Ureter (tissue), 1 donor: ENCODE results near the gene ZNF697. TPM values are rescaled to one million over a fixed set of nuclear protein-coding genes. Genes with fewer than 3 reads are reported as not detected.

ENCODE experiments used
- DNase-seq: peaks from one replicate; pipeline ENCODE4 v3.0.0-alpha.2; 2020; ENCODE audit warnings: low spot score
- total RNA-seq: library from RNA; stranded (reverse); gene quantifications from one replicate; pipeline ENCODE4 v1.2.4, GENCODE V29; 2023
- donor health status: DM: yes; HTN: yes; CAD: no.

ZNF697 gene
- 4.6 TPM for total RNA-seq

DNA sequence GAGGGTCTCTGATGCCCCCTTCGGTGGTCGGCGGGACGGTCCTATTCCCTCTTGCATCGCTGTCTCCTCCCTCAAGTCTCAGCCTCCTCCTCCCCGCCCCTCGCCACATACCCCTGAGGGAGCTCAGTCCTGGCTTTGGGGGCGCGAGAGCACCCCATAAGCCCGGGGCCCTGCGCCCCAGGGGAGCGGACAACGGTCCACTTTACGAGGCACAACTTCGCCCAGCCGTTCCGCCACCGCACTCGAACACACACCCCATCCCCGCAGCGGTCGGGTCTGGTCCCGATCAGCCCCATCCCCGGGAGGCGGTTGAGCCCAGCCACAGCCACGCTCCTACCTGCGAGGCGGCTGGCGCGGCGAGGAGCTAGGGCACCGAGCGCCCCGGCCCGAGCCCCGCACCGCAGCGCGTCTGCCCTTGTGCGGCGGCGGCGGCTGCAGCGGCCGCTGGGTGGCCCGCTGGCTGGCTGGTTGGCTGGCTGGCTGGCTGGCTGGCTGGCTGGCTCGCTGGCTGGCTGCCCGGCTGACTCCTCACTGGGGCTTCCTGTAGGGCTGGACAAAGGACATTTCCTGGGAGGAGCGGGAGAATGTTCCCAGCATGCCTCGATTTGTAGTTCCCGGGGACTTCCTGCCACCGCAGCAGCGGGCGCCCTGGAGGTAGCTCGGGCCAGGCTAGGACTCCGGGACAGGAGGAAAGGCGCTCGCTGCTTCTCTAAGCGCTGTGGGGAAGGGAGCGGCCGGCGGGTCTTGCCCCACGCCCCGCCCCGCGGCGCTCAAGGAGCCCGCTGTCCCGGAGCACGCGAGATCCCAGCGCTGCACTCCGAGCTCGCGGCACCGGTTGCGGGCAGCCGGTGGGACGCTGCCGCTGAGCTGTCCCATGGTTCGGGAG lies at the start of gene ZNF697:
Gene ZNF697, minus strand, starts transcription at position 533 of the 886 bp plus-strand sequence. CDS start 22,166 bp downstream, outside the sequence.
- DNase-seq: peak; percentile 97

DNA sequence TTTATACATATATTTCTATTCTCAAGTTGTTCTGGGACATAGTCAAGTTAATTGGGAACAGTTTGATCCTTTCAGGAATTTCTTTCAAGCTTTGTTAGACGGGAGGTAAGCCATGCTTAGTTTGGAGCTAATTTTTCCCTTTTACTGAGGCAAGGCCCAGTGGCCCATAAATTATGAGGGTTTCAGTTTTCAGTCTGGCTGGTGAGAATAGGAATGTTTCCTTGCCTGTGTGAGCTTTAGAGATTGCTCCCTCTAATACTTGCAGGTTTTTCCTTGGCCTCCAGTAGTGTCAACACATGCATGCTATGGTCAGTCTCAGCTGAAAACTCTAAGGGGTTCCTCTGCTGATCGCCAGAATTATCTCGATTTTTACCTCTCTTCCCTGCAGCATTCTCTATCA lies 49.5 kb upstream of the ZNF697 start:
- DNase-seq: no peak

DNA sequence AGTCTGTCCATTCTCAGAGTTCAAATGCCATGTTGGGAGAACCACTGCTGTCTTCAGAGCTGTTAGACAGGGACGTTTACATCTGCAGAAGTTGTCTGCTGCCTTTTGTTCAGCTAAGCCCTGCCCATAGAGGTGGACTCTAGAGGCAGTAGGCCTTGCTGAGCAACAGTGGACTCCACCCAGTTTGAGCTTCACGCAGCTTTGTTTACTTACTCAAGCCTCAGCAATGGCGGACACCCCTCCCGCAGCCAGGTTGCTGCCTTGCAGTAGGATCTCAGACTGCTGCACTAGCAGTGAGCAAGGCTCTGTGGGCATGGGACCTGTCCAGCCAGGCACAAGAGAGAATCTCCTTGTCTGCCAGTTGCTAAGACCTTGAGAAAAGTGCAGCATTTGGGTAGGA lies 48.8 kb upstream of the ZNF697 start:
- peak; percentile 49 for DNase-seq

DNA sequence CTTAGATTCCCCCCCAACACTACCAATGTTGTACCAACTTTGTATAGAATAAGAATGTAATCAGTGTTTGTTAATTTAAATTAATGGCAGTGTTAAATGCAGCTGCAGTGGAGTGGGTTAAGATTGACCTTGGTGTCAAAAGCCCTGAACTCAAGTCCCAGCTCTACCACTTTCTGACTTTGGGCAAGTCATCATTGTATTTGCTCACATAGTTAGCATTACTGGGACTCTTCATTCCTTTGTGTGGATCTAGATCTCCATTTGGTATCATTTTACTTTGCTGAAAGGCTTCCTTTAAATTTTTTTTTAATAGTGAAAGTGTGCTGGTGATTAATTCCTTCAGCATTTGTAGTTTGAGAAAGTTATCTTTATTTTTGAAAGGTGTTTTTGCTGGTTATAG lies 41.4 kb upstream of the ZNF697 start:
- no peak for DNase-seq

- no peak for DNase-seq
Measured at GRCh38 chr1:119688810-119689209, 40.7 kb upstream of the ZNF697 start.

DNA sequence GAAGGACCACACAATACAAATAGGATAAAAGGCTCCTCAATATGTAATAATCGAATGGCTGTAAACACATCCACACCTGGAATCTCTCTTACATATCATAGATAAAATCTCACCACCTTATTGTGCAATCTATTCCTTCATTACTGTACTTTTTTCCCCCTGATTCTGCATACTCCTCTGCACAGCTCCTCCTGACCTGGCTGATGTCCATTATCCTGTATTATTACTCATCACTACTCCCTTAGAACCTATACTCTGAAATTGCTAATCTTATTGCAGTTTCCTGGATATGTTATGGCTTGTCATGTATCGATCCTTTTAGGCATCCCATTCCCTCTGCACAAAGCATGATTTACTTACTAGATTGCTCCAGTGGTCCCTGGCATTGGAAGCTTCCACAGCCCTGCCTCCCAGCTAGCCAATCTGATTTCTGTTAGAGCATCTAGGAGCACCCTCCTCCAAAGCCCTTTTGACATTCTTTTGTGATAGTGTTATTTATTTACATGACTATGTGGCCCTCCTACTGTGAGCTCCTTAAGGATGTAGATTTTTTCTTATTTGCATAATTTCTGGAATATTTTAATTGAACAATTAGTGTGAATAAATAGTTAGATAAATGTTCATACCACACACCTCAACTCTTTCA lies 39.5 kb upstream of the ZNF697 start:
- no peak for DNase-seq

DNA sequence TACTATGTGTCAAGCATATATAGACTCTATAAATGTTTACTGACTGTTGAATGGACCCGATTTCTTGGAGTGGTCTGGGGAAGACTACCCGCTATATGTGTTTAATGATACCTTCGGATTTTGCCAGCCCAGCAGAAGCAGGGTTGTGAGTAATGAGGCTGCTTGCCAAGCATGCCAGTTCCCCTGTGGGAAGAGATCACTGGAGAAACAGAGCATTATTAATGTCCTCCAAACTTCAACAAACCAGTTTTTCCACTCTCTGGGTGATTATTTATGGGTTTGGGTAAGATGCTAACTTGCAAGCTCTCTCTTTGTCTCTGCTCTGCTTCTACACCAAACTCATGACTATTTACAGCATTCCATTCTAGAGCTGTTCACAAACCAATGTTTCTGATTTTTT lies 38.6 kb upstream of the ZNF697 start:
- DNase-seq: peak; percentile 56

DNA sequence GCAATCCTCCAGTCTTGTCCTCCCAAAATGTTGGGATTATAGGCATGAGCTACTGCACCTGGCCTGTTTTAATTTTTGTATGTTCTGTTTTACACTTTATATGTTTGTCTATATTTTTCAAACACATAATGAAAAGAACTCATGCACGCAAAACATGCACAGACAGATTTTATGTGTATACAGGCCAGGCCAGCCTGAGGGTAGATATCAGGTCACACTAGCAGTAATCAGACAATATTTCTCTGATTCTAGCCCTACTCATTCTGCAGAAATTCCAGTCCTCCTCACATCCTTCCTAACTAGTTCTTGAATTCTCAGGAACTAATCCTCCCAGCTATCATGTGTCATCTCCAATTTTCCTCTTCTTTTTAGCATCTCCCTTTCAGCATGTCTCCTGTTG lies 35.8 kb upstream of the ZNF697 start:
- no peak for DNase-seq

- DNase-seq: no peak
Measured at GRCh38 chr1:119682141-119682540, 34.1 kb upstream of the ZNF697 start.

DNA sequence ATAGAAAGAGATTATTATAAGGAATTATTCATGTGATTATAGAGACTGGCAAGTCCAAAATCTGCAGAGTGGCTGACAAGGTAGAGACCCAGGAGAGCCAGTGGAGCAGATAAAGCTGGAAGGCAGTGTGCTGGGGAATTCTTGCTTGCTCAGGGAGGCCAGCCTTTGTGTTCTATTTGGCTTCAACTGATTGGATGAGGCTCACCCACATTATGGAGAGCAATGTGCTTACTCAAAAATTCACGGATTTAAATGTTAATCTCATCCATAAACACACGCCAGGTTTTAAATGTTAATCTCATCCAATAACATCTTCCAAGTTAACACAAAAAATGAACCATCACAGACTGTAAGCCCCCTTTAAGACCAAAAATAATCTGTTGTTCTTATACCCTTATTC lies 33.5 kb upstream of the ZNF697 start:
- DNase-seq: no peak

GRCh38 chr1:119680723-119681122 lies 32.7 kb upstream of the ZNF697 start:
- no peak for DNase-seq

- DNase-seq: no peak
Measured at GRCh38 chr1:119680193-119680592, 32.1 kb upstream of the ZNF697 start.

GRCh38 chr1:119679223-119679622 lies 31.2 kb upstream of the ZNF697 start:
- DNase-seq: no peak

DNA sequence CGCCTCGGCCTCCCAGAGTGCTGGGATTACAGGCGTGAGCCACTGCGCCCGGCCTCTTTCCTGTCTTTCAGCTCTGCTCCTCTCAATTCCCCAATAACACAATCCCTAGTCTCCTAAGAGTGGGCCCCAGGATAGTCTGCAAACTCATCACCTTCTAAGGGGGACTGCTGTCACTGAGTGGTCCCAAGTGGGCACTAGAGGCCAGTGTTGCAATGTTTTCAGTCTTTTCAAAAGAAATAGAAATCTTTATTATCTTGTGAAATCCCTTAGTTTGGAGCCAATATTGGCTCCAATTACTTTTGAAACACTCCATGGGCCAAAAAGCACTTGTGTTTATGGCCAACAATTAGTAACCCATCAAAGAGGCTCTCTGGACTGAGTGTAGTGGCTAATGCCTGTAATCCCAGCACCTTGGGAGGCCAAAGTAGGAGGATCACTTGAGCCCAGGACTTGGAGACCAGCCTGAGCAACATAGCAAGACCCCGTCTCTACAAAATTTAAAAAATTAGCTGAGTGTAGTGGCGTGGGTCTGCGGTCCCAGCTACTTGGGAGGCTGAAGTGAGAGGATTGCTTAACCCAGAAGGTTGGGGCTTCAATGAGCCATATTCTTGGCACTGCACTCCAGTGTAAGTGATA lies 28.6 kb upstream of the ZNF697 start:
- no peak for DNase-seq

DNA sequence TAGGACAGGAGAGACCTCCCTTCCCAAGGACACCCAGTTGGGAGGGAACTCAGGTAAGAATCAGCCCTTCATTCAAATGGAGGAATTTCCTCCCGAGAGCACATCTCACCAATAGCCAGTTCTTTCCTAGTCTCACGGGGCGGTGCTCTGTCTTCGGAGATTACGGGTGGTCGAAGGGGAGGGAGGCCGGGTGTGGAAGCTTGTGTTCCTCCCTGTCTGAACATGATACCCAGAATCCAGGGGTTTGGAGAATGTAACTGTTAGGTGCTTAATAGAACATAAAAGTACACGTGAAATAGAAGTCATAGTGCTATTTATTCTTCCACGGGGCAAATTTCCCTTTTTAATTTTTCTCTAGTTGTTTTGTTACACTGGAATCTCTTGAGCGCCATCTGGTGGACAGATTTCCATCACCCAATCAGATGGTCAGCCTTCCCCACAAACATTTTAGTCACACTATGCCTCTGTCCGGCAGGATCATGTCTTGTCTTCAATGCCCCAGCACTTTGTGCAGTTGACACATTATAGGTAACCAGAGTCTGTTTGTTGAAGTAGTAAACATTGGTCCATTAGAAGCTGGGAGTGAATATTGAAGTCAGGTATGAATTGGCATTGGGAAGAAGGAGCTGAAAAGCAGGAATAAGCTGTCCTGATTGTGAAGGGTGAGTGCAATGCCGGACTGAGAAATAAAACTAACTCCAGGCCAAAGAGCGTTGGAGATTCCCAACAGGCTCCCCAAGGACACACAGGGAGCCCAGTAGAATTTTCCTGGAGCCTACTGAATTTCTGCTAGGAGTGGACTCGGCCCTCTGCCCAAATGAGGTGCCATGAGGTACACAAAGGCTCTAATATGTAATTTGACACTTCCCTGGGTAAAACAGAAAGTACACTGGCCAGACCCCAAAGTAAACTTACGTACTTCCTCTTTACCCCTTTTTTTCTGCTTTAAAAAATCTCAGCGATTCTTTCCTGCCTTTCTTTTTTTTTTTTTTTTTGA lies 27.6 kb upstream of the ZNF697 start:
- DNase-seq: peak; percentile 89

DNA sequence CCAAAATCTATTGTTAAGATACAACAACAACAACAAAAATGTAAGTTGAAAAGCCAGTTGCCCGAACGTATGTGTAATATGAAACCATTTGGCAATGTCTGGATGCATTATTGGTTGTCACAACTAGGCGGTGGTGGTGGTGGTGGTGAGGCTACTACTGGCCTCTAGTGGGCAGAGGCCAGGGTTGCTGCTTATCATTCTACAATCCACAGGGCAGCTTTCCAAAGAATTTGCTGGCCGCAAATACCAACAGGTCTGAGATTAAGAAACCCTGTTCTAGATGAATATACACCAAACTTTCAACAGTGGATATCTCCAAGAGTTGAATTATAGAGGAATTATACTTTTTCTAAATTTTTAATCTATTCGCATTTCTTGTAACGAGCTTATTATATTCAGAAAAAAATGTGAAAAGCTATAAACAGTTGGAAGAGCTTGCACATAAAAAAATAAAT lies 26.8 kb upstream of the ZNF697 start:
- peak; percentile 58 for DNase-seq

- DNase-seq: no peak
Measured at GRCh38 chr1:119674111-119674526, 26.1 kb upstream of the ZNF697 start.

DNA sequence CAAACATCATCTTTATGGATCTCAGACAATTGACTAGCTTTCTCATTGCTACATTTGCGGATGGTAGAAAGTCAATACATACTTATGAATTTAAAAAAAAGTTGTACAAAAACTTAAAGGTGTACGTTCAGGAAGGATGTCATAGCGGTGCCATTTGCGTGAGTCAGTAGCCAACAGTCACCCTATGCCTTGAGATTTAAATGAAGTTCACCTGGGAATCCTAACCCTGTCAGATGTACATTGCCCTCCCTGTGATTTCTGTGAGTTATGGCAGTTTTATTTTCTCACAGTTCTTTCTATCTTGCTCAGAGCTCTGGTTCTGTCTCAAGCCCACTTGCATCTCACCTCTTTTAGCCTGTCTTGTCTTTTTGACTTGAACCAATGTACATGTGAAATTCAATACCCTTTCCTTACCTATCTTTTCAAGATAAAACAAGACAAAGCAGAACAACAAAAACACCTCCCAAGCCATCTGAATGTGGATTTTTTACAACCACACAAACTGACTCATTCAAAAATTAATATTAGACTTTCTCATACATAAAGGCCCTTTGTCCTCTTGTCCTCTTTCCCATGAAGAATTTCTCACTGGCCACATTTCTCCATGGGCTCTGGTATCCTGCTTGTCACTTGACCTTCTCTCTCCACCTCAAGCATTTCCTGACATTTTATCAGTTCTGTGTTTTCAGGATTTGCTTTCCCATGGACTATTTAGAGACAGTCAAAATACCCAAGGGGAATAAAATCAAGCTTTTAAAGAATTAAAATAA lies 25.3 kb upstream of the ZNF697 start:
- DNase-seq: no peak

DNA sequence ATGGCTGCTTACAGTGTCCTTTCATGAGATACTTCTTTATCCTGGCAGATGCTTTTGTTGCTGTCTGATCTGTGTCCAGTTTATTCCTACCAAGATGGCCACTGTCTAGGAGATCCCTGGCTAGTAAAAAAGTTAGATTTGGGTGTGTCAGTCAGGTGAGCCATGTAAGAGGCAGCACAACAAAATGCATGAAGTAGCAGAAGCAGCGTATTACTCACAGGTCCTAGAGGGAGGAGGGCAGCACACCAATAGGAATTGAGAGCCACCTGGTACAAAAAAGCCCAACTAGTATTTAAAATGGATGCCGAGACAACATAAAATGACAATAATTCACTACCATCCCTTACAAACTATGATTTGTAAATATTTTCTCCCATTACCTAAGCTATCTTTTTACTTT lies 22.8 kb upstream of the ZNF697 start:
- DNase-seq: no peak

- no peak for DNase-seq
Measured at GRCh38 chr1:119667173-119667572, 19.1 kb upstream of the ZNF697 start.

DNA sequence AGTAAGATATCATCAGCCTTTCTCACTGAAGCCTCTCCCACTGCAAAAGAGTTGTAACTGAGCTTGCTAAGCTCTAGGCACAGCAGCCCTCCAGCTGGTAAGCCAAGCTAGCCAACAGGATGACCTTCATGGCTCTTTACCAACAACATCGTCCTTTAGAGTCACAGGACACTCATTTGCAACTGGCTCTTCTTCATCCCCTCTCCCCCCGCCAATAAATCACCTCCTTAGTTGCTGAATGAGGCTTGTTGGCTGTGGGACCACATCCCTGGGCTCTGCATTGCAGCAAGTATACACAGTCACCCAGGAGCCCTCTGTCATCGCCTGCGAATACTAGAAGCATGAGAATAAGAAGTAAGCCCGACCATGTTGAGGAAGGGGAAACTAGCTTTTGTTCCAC lies 16.0 kb upstream of the ZNF697 start:
- no peak for DNase-seq
